NCI-H1694 treated with DMSO at 0.1 percent for 48 hours (cell line): ENCODE measurements around the gene MAP1B.
A peak's percentile ranks its signal among the peaks of the same experiment; 100 is the strongest.

Experiments used
- DNase-seq: peaks from one replicate; lab custom pipeline; 2025; lab: John Stamatoyannopoulos, UW

The MAP1B gene

GRCh38 chr5:72224946-72225463 lies 117.7 kb downstream of the MAP1B start:
- no peak for DNase-seq

- no peak for DNase-seq
These were observed 118.5 kb downstream of the MAP1B start for GRCh38 chr5:72225741-72226140.

GRCh38 chr5:72226950-72227349 lies 119.7 kb downstream of the MAP1B start:
- DNase-seq = no peak

- DNase-seq = no peak
These were observed 121.7 kb downstream of the MAP1B start for GRCh38 chr5:72228960-72229359.

GRCh38 chr5:72231991-72232703 lies 124.9 kb downstream of the MAP1B start:
- DNase-seq = no peak

- no peak for DNase-seq
These were observed 125.6 kb downstream of the MAP1B start for GRCh38 chr5:72232838-72233237.

GRCh38 chr5:72233835-72234234 lies 126.6 kb downstream of the MAP1B start:
- no peak for DNase-seq

- no peak for DNase-seq
These were observed 127.0 kb downstream of the MAP1B start for GRCh38 chr5:72234265-72234700.

GRCh38 chr5:72234868-72235267 lies 127.6 kb downstream of the MAP1B start:
- no peak for DNase-seq

- DNase-seq = no peak
These were observed 128.4 kb downstream of the MAP1B start for GRCh38 chr5:72235725-72236124.

- DNase-seq = no peak
These were observed 130.1 kb downstream of the MAP1B start for GRCh38 chr5:72237415-72237814.

GRCh38 chr5:72237879-72238278 lies 130.6 kb downstream of the MAP1B start:
- DNase-seq = no peak

- no peak for DNase-seq
These were observed 131.6 kb downstream of the MAP1B start for GRCh38 chr5:72238712-72239445.

- no peak for DNase-seq
These were observed 134.2 kb downstream of the MAP1B start for GRCh38 chr5:72241346-72242003.

- peak; percentile 92 for DNase-seq
These were observed 135.7 kb downstream of the MAP1B start for GRCh38 chr5:72242796-72243475.

- no peak for DNase-seq
These were observed 136.4 kb downstream of the MAP1B start for GRCh38 chr5:72243706-72244105.

GRCh38 chr5:72244862-72245371 lies 137.6 kb downstream of the MAP1B start:
- DNase-seq = no peak

- DNase-seq = no peak
These were observed 138.3 kb downstream of the MAP1B start for GRCh38 chr5:72245546-72245945.

GRCh38 chr5:72245951-72246532 lies 138.8 kb downstream of the MAP1B start:
- no peak for DNase-seq

GRCh38 chr5:72246954-72247442 lies 139.7 kb downstream of the MAP1B start:
- no peak for DNase-seq

- DNase-seq = no peak
These were observed 141.2 kb downstream of the MAP1B start for GRCh38 chr5:72248410-72248981.
